Muscle of leg (tissue), 11 donors: ENCODE results near the gene PHB1. TPM values are rescaled to one million over a fixed set of nuclear protein-coding genes. Genes with fewer than 3 reads are reported as not detected.
"Not testable (repeated sequence)": the region's sequence is repeated elsewhere in the genome, so short reads cannot be mapped to it uniquely, and the experiment has no call there.

Experiments used
- DNase-seq: peaks from one replicate; pipeline ENCODE4 v3.0.0; 2013
- H3K27ac ChIP-seq: one replicate; pipeline ENCODE4 v1.5.1; 2013; ENCODE audit warnings: mild to moderate bottlenecking, low read length, control low read depth
- H3K27me3 ChIP-seq: one replicate; pipeline ENCODE4 v1.6.1; 2013; ENCODE audit warnings: low read length; ENCODE audit not compliant: control insufficient read depth, insufficient read depth
- H3K36me3 ChIP-seq: one replicate; pipeline ENCODE4 v1.6.1; 2013; ENCODE audit warnings: low read length; ENCODE audit not compliant: control insufficient read depth, insufficient read depth
- H3K4me1 ChIP-seq: one replicate; pipeline ENCODE4 v1.6.1; 2013; ENCODE audit warnings: low read length; ENCODE audit not compliant: control insufficient read depth, insufficient read depth
- H3K4me3 ChIP-seq: one replicate; pipeline ENCODE4 v1.5.1; 2013; ENCODE audit warnings: low read length, control low read depth
- H3K9me3 ChIP-seq: replicated peaks from 2 replicates; pipeline ENCODE4 v1.6.1; 2013; ENCODE audit warnings: low read depth, low read length; ENCODE audit not compliant: control insufficient read depth
- WGBS: methylation state at CpG from one replicate; pipeline ENCODE4 v1.1.5; 2013; ENCODE audit warnings: missing lambda C conversion rate; ENCODE audit not compliant: insufficient coverage; 5-methylcytosine and 5-hydroxymethylcytosine counted together
- polyA plus RNA-seq, 8 donors: library from polyadenylated mRNA; unstranded; fragments of 120-200 nt; gene quantifications; one replicate each; pipeline versions ENCODE4 v1.2.1 to v1.2.3, GENCODE V29; 2013; ENCODE audit warnings: inconsistent platforms in 1 of 8, low replicate concordance in 1 of 8; ENCODE audit not compliant: insufficient read length in 8 of 8, insufficient read depth in 1 of 8
- total RNA-seq: library from RNA; stranded (reverse); fragments of 120-200 nt; gene quantifications from one replicate; pipeline ENCODE4 v1.2.4, GENCODE V29; 2013

Gene PHB1
- total and polyA plus RNA-seq, 9 donors: 111 to 178 (median 150) TPM

- Histone ChIP-seq H3K36me3 (no peaks in the 10 kb centered on the region), H3K27me3 (peaks cover 5% of the 10 kb centered on the region), H3K4me3 (no peak overlapping the region), H3K9me3 (no peaks in the 10 kb centered on the region), H3K27ac (no peak overlapping the region), H3K4me1 (peaks cover 34% of the 10 kb centered on the region)
- WGBS: 67% methylated on average over 2 of the region's 13 CpGs
- peak; percentile 53 for DNase-seq
Observed at GRCh38 chr17:49434821-49435670, 20.4 kb upstream of the PHB1 start.

- WGBS: 87% methylated on average over 3 of the region's 4 CpGs
- peaks cover 15% of the 10 kb centered on the region for H3K4me1 ChIP-seq
- H3K4me3 ChIP-seq: no peak overlapping the region
- no peak for DNase-seq
- H3K36me3 ChIP-seq: no peaks in the 10 kb centered on the region
- H3K27me3 ChIP-seq: peaks cover 3% of the 10 kb centered on the region
- H3K27ac ChIP-seq: no peak overlapping the region
- no peaks in the 10 kb centered on the region for H3K9me3 ChIP-seq
Observed at GRCh38 chr17:49433000-49433694, 18.5 kb upstream of the PHB1 start.

GRCh38 chr17:49431743-49432142 lies 17.1 kb upstream of the PHB1 start:
- WGBS: 100% methylated on average over 4 of the region's 8 CpGs
- H3K27ac ChIP-seq: no peak overlapping the region
- no peaks in the 10 kb centered on the region for H3K9me3 ChIP-seq
- no peak overlapping the region for H3K4me3 ChIP-seq
- no peak for DNase-seq
- no peaks in the 10 kb centered on the region for H3K36me3 ChIP-seq
- peaks cover 2% of the 10 kb centered on the region for H3K27me3 ChIP-seq
- H3K4me1 ChIP-seq: peaks cover 13% of the 10 kb centered on the region

GRCh38 chr17:49425004-49425286 lies 10.3 kb upstream of the PHB1 start:
- no peaks in the 10 kb centered on the region for H3K36me3 ChIP-seq
- H3K27ac ChIP-seq: no peak overlapping the region
- H3K4me3 ChIP-seq: no peak overlapping the region
- peaks cover 5% of the 10 kb centered on the region for H3K9me3 ChIP-seq
- no peak for DNase-seq
- H3K27me3 ChIP-seq: no peaks in the 10 kb centered on the region
- H3K4me1 ChIP-seq: no peaks in the 10 kb centered on the region

- H3K9me3 ChIP-seq, H3K27ac ChIP-seq, H3K36me3 ChIP-seq, H3K27me3 ChIP-seq, H3K4me1 ChIP-seq, DNase-seq, H3K4me3 ChIP-seq: not testable (repeated sequence)
- no CpG with 5 or more reads among the region's 16 CpGs for whole genome bisulfite sequencing
Observed at GRCh38 chr17:49424276-49425003, 9.8 kb upstream of the PHB1 start.

GRCh38 chr17:49422714-49423113 lies 8.0 kb upstream of the PHB1 start:
- no peaks in the 10 kb centered on the region for H3K27me3 ChIP-seq
- no peaks in the 10 kb centered on the region for H3K4me1 ChIP-seq
- H3K4me3 ChIP-seq: no peak overlapping the region
- H3K36me3 ChIP-seq: no peaks in the 10 kb centered on the region
- no CpG with 5 or more reads among the region's 1 CpG for WGBS
- no peak for DNase-seq
- H3K27ac ChIP-seq: no peak overlapping the region
- H3K9me3 ChIP-seq: peaks cover 5% of the 10 kb centered on the region

GRCh38 chr17:49419761-49420160 lies 5.1 kb upstream of the PHB1 start:
- H3K4me1 ChIP-seq, H3K27ac ChIP-seq, H3K4me3 ChIP-seq, H3K9me3 ChIP-seq, H3K36me3 ChIP-seq, DNase-seq, H3K27me3 ChIP-seq: not testable (repeated sequence)
- WGBS: 91% methylated on average over 23 of the region's 23 CpGs

GRCh38 chr17:49418754-49419740 lies 4.4 kb upstream of the PHB1 start:
- not testable (repeated sequence) for H3K36me3 ChIP-seq, H3K4me3 ChIP-seq, H3K27ac ChIP-seq, H3K4me1 ChIP-seq, H3K27me3 ChIP-seq, H3K9me3 ChIP-seq, DNase-seq
- 91% methylated on average over 14 of the region's 32 CpGs for WGBS

GRCh38 chr17:49414271-49414621 lies 436 bp downstream of the PHB1 start:
- Histone ChIP-seq H3K4me3 (peak overlapping the region; percentile 87), H3K9me3 (no peaks in the 10 kb centered on the region), H3K27ac (peak overlapping the region; percentile 18), H3K4me1 (peaks cover 4% of the 10 kb centered on the region), H3K36me3 (peaks cover 33% of the 10 kb centered on the region), H3K27me3 (no peaks in the 10 kb centered on the region)
- 0% methylated on average over 9 of the region's 10 CpGs for WGBS
- DNase-seq: no peak
